GM21528 (cell line): Measurements from ENCODE around the gene PDPR.
"Not testable (repeated sequence)": the region's sequence is repeated elsewhere in the genome, so short reads cannot be mapped to it uniquely, and the experiment has no call there.

ENCODE experiments used
- ATAC-seq: cut with Tn5 transposase; IDR thresholded peaks from one replicate; pipeline ENCODE4 v1.9.1; 2021; ENCODE audit warnings: mild to moderate bottlenecking, moderate library complexity; ENCODE audit not compliant: unreplicated experiment, low FRiP score

The PDPR gene

GRCh38 chr16:70126226-70126625 is 12.1 kb downstream of the PDPR start:
- not testable (repeated sequence) for ATAC-seq

GRCh38 chr16:70127706-70128105 is 13.6 kb downstream of the PDPR start:
- ATAC-seq: not testable (repeated sequence)

GRCh38 chr16:70128844-70129243 is 14.7 kb downstream of the PDPR start:
- ATAC-seq: not testable (repeated sequence)

GRCh38 chr16:70135796-70136195 is 21.7 kb downstream of the PDPR start:
- not testable (repeated sequence) for ATAC-seq

GRCh38 chr16:70136595-70136994 is 22.5 kb downstream of the PDPR start:
- ATAC-seq: not testable (repeated sequence)

GRCh38 chr16:70142739-70143138 is 28.6 kb downstream of the PDPR start:
- not testable (repeated sequence) for ATAC-seq

GRCh38 chr16:70143231-70143895 is 29.2 kb downstream of the PDPR start:
- ATAC-seq: not testable (repeated sequence)

- ATAC-seq: not testable (repeated sequence)
Observed at GRCh38 chr16:70147853-70148252, 33.7 kb downstream of the PDPR start.

GRCh38 chr16:70148453-70148852 is 34.3 kb downstream of the PDPR start:
- ATAC-seq: not testable (repeated sequence)

- not testable (repeated sequence) for ATAC-seq
Observed at GRCh38 chr16:70149296-70149695, 35.2 kb downstream of the PDPR start.

- no peak for ATAC-seq
Observed at GRCh38 chr16:70151391-70151790, 37.3 kb downstream of the PDPR start.

- no peak for ATAC-seq
Observed at GRCh38 chr16:70151941-70152509, 37.9 kb downstream of the PDPR start.

- no peak for ATAC-seq
Observed at GRCh38 chr16:70152578-70153302, 38.6 kb downstream of the PDPR start.

- not testable (repeated sequence) for ATAC-seq
Observed at GRCh38 chr16:70154736-70155135, 40.6 kb downstream of the PDPR start.

- no peak for ATAC-seq
Observed at GRCh38 chr16:70156207-70156978, 42.3 kb downstream of the PDPR start.

GRCh38 chr16:70157105-70157476 is 43.0 kb downstream of the PDPR start:
- no peak for ATAC-seq

- no peak for ATAC-seq
Observed at GRCh38 chr16:70157477-70158260, 43.5 kb downstream of the PDPR start.

- ATAC-seq: no peak
Observed at GRCh38 chr16:70158261-70158939, 44.3 kb downstream of the PDPR start.
